Body of pancreas (tissue), 4 donors: ENCODE data around the gene DCP2. TPM values are rescaled to one million over a fixed set of nuclear protein-coding genes. Genes with fewer than 3 reads are reported as not detected.

Experiments used
- ATAC-seq: fragments of 150-250 bp; one replicate; pipeline ENCODE4 v1.9.1; 2016
- DNase-seq, 4 donors: peaks; one replicate each; pipeline ENCODE4 v3.0.0-alpha.2; 2019
- H3K27ac ChIP-seq, 4 donors: fragments of 200-600 bp; sonication (generic); 1 replicate in 3 of 4; 2 replicates in 1 of 4; pipeline versions ENCODE4 v1.5.1 to v1.6.1; 2016 to 2019; ENCODE audit warnings: mild to moderate bottlenecking in 1 of 4, mixed read lengths in 1 of 4, moderate library complexity in 1 of 4
- H3K27me3 ChIP-seq, 2 donors: fragments of 200-600 bp; sonication (generic); one replicate each; pipeline ENCODE4 v1.6.0; 2016; ENCODE audit warnings: mild to moderate bottlenecking in 1 of 2
- H3K36me3 ChIP-seq, 2 donors: fragments of 200-600 bp; sonication (generic); replicated peaks in 1 of 2; 2 replicates each; pipeline ENCODE4 v1.5.1; 2016; ENCODE audit warnings: low read depth in 2 of 2; ENCODE audit not compliant: insufficient read depth in 1 of 2
- H3K4me1 ChIP-seq: fragments of 200-600 bp; sonication (generic); one replicate; pipeline ENCODE4 v1.6.0; 2016
- H3K4me3 ChIP-seq, 2 donors: fragments of 200-600 bp; sonication (generic); 1 replicate in 1 of 2; 2 replicates in 1 of 2; pipeline ENCODE4 v1.5.1; 2016 to 2019
- H3K9me3 ChIP-seq, 3 donors: fragments of 200-600 bp; sonication (generic); 1 replicate in 2 of 3; 2 replicates in 1 of 3; pipeline ENCODE4 v1.5.1; 2016
- POLR2A ChIP-seq, 3 donors: fragments of 450-650 bp; IDR thresholded peaks; one replicate each; pipeline ENCODE4 v1.6.1; 2016; ENCODE audit warnings: antibody characterized with exemption in 3 of 3, mild to moderate bottlenecking in 2 of 3
- WGBS, 2 donors: methylation state at CpG; one replicate each; pipeline ENCODE4 v1.1.5; 2017; 5-methylcytosine and 5-hydroxymethylcytosine counted together
- intact Hi-C: fragments of 100-400 bp; cut with DNase I; formaldehyde crosslinking; loops from one replicate; pipeline ENCODE4 v1.15.1; 2023
- total RNA-seq, 2 donors: library from RNA; depleted of rRNA; stranded (reverse); fragments of >200 nt; gene quantifications; one replicate each; pipeline ENCODE4 v1.1.0, GENCODE V29; 2016
- TF ChIP-seq, protein P1 (sequence below), 7 experiments: fragments of 450-650 bp in 4 of 7; fragments of 200-600 bp in 3 of 7; sonication (generic) in 3 of 7; IDR thresholded peaks; one replicate each; pipeline ENCODE4 v1.5.1; 2016 to 2019; ENCODE audit warnings: antibody characterized with exemption in 7 of 7

Gene DCP2
- total RNA-seq, 2 donors from 2014 or later = 11.2 to 12.5 TPM

DNA sequence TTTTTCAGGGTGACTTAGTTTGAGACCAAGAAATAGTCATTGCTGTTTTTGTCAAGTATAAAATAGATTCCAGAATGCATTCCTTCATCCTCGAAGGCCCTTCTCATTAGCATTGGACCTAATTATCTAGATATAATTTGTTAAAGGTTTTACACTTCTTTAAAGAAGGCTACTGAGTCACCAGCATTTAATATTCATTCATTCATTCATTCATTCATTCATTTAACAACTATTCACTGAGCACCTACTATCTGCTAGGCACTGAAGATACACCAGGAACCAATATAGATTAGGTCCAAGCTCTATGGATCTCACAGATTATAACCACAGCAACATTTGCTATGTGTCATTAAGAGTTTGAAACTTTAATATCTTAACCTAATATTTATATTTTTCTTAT is 43.5 kb upstream of the DCP2 start:
- Histone ChIP-seq H3K4me3 (no peak overlapping the region), H3K27ac (no peak overlapping the region), H3K4me1 (no peaks in the 10 kb centered on the region), H3K9me3 (no peaks in the 10 kb centered on the region), H3K36me3 (no peaks in the 10 kb centered on the region), H3K27me3 (no peaks in the 10 kb centered on the region)
- ATAC-seq (no peak), DNase-seq (no peak)
- 75 to 79% methylated on average over 1 of the region's 1 CpG for WGBS, 2 donors
- TF ChIP-seq POLR2A (IDR thresholded peaks at IDR 0.05) = no peak
- TF ChIP-seq, protein P1, sequence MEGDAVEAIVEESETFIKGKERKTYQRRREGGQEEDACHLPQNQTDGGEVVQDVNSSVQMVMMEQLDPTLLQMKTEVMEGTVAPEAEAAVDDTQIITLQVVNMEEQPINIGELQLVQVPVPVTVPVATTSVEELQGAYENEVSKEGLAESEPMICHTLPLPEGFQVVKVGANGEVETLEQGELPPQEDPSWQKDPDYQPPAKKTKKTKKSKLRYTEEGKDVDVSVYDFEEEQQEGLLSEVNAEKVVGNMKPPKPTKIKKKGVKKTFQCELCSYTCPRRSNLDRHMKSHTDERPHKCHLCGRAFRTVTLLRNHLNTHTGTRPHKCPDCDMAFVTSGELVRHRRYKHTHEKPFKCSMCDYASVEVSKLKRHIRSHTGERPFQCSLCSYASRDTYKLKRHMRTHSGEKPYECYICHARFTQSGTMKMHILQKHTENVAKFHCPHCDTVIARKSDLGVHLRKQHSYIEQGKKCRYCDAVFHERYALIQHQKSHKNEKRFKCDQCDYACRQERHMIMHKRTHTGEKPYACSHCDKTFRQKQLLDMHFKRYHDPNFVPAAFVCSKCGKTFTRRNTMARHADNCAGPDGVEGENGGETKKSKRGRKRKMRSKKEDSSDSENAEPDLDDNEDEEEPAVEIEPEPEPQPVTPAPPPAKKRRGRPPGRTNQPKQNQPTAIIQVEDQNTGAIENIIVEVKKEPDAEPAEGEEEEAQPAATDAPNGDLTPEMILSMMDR (IDR thresholded peaks at IDR 0.05) = no peak
- intact Hi-C loops = no loop called here

DNA sequence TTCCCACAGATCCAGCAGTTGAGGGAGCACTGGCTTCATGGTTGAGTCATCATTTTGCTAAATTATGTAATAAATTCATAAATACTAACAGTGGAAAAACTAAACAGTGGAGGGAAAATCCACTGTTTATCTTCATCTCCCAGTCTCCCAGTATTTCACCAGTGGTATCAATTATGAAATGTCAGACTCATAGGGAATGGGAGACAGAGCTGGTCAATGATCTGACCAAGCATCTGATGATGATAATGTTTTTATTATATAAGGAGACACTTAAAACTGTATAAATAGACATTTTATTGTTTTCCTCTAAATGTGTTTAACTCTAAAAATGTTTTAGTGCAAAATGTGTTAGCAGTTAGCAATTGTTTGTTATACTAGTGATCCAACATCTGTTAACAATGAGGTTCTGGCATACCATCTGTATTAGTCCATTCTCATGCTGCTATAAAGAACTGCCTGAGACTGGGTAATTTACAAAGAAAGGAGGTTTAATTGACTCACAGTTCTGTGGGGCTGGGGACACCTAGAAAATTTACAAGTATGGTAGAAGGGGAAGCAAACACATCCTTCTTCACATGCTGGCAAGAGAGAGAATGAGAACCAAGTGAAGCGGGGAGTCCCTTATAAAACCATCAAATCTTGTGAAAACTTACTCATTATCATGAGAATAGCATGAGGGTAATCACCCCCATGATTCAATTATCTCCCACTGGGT is 42.8 kb upstream of the DCP2 start:
- Histone ChIP-seq H3K4me1 (no peaks in the 10 kb centered on the region), H3K36me3 (no peaks in the 10 kb centered on the region), H3K4me3 (no peak overlapping the region), H3K27ac (no peak overlapping the region), H3K9me3 (no peaks in the 10 kb centered on the region), H3K27me3 (no peaks in the 10 kb centered on the region)
- intact Hi-C loops = no loop called here
- 93 to 100% methylated on average over 1 of the region's 1 CpG for WGBS, 2 donors
- ATAC-seq (no peak), DNase-seq (no peak)
- TF ChIP-seq, protein P1 (IDR thresholded peaks at IDR 0.05) = no peak
- TF ChIP-seq POLR2A (IDR thresholded peaks at IDR 0.05) = no peak

DNA sequence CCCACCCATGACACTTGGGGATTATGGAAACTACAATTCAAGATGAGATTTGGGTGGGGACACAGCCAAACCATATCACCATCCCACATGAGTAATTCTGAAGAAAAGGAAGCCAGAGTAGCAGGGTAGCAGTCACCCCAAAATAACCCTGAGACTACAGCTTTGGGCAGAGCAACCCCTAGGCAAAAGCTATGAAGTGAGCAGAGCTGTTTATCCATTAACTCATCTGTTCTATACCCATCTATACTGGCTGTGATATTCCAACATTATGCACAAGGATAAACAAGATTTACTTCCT is 42.3 kb upstream of the DCP2 start:
- Histone ChIP-seq H3K27me3 (no peaks in the 10 kb centered on the region), H3K36me3 (no peaks in the 10 kb centered on the region), H3K9me3 (no peaks in the 10 kb centered on the region), H3K27ac (no peak overlapping the region), H3K4me3 (no peak overlapping the region), H3K4me1 (no peaks in the 10 kb centered on the region)
- ATAC-seq (no peak), DNase-seq (no peak)
- TF ChIP-seq, protein P1 (IDR thresholded peaks at IDR 0.05) = no peak
- TF ChIP-seq POLR2A (IDR thresholded peaks at IDR 0.05) = no peak
- intact Hi-C loops = no loop called here

DNA sequence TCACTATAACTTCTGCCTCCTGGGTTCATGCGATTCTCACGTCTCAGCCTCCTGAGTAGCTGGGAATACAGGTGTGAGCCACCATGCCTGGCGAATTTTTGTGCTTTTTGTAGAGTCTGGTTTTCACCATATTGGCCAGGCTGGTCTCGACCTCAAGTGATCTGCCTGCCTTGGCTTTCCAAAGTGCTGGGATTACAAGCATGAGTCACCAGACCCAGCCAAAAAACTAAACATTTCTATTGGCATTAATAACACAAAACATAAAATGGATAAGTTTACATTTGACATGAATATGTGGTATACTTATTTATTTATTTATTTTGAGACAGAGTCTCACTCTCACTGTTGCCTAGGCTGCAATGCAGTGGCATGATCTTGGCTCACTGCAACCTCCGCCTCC is 40.9 kb upstream of the DCP2 start:
- TF ChIP-seq POLR2A (IDR thresholded peaks at IDR 0.05) = no peak
- TF ChIP-seq, protein P1 (IDR thresholded peaks at IDR 0.05) = no peak
- no peaks in the 10 kb centered on the region for H3K36me3 ChIP-seq
- 92 to 100% methylated on average over 5 of the region's 5 CpGs for WGBS, 2 donors
- H3K4me3 ChIP-seq = no peak overlapping the region
- no peaks in the 10 kb centered on the region for H3K27me3 ChIP-seq
- H3K27ac ChIP-seq = no peak overlapping the region
- no peak for DNase-seq
- intact Hi-C loops = no loop called here
- H3K4me1 ChIP-seq = no peaks in the 10 kb centered on the region
- no peaks in the 10 kb centered on the region for H3K9me3 ChIP-seq
- no peak for ATAC-seq

DNA sequence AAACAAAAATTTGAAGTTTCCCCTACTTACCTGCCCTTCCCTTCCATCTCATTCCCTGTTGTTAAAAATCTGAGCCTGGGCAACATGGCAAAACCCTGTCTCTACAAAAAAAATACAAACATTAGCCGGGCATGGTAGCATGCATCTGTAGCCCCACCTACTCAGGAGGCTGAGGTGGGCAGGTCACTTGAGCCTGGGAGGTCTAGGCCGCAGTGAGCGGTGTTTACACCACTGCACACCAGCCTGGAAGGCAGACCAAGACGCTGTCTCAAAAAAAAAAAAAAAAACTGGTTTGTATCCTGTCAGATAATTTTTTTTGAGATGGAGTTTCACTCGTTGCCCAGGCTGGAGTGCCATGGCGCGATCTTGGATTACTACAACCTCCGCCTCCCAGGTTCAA is 38.3 kb upstream of the DCP2 start:
- no peak overlapping the region for H3K4me3 ChIP-seq
- no peak overlapping the region for H3K27ac ChIP-seq
- no peaks in the 10 kb centered on the region for H3K27me3 ChIP-seq
- no peak for DNase-seq
- TF ChIP-seq, protein P1 (IDR thresholded peaks at IDR 0.05) = no peak
- no peak for TF ChIP-seq POLR2A (IDR thresholded peaks at IDR 0.05)
- H3K4me1 ChIP-seq = no peaks in the 10 kb centered on the region
- intact Hi-C loops = no loop called here
- no peak for ATAC-seq
- no peaks in the 10 kb centered on the region for H3K9me3 ChIP-seq
- H3K36me3 ChIP-seq = no peaks in the 10 kb centered on the region
- 88 to 89% methylated on average over 8 of the region's 8 CpGs for WGBS, 2 donors
